ENCODE results near the gene PLCB1.

DNA sequence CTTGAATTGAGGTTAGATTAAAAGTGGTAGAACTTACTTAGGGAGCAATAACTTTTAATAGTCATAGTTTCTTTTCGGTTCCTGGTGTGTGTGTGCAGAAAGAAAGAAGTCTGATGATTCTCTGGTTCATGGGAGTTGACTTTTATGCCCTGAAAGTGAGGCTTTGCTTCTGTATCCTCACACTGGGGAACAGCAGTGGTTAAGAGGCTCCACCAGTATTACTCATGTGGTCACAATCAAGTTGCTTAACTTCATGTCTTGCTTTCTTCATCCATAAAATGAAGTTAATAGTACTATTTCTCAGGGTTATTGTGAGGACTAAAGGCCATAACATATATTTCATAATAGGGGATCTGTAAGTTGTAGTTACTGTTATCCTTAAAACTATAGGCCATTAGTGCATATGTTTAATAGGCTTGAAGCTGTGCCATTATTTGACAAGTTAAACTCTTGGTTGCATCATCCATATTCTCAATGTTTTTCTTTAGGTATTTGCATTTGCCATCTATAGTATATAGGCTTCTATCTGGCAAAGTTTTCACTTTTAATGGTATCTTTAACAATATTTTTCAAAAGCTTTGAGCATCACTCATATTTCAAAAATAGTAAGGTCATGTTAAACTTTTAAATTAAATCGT, 262.4 kb downstream of the PLCB1 start:
- TF ChIP-seq POLR2A (IDR thresholded peaks at IDR 0.05; ENCODE audit: low read length) (no peak), GATA1 (IDR thresholded peaks at IDR 0.05; ENCODE audit: low read depth, low read length) (no peak)
